ENCODE results near the gene SOD1.

GRCh38 chr21:31611445-31611844 is 48.0 kb upstream of the SOD1 start:
- no peak for TF ChIP-seq CTCF (IDR thresholded peaks at IDR 0.05)
- TF ChIP-seq POLR2A (IDR thresholded peaks at IDR 0.05), result no peak

Data from uterus (tissue), 2 donors.